K562 (cell line): Measurements from ENCODE around the gene FBRS. TPM values are rescaled to one million over a fixed set of nuclear protein-coding genes. Genes with fewer than 3 reads are reported as not detected.
A peak's percentile ranks its signal among the peaks of the same experiment; 100 is the strongest.

Experiments
- HOXB6 ChIP-seq: fragments of 250-450 bp; sonication (Bioruptor Pico); IDR thresholded peaks from 2 replicates; pipeline ENCODE4 v1.5.1; 2022; ENCODE audit warnings: mild to moderate bottlenecking, borderline replicate concordance
- RHOXF2B ChIP-seq: fragments of 250-450 bp; sonication (Bioruptor Pico); conservative IDR thresholded peaks from 2 replicates; pipeline ENCODE4 v1.5.1; 2021
- SOX6 ChIP-seq: fragments of 450-650 bp; IDR thresholded peaks from 2 replicates; pipeline ENCODE4 v1.6.1; 2014; ENCODE audit warnings: mild to moderate bottlenecking
- SREBF2 ChIP-seq: sonication (generic); formaldehyde crosslinking; IDR thresholded peaks from 2 replicates; pipeline ENCODE4 v1.4.0; 2020; ENCODE audit warnings: mild to moderate bottlenecking, missing genetic modification reagents
- SRF ChIP-seq, 2 experiments: fragments of 250-450, 450-650 bp in 1 of 2; sonication (Bioruptor Pico) in 1 of 2; sonication (generic) in 1 of 2; formaldehyde crosslinking; IDR thresholded peaks; 2 replicates each; pipeline versions ENCODE4 v1.5.0 to v1.5.1; 2020 to 2022; ENCODE audit warnings: mild to moderate bottlenecking in 1 of 2, missing genetic modification reagents in 1 of 2
- polyA plus RNA-seq, 8 experiments: library from polyadenylated mRNA; depleted of rRNA in 4 of 8; stranded (reverse) in 5 of 8; unstranded in 3 of 8; fragments of >200 nt; fragmentation: Nextera tagmentation in 2 of 8; fragmentation: Illumina TruSeq in 1 of 8; extraction: Ambion mirVana in 2 of 8; extraction: Trizol in 1 of 8; gene quantifications; 2 replicates each; pipeline versions ENCODE4 v1.2.1 to v1.2.3, GENCODE V29; 2011 to 2014; ENCODE audit warnings: inconsistent platforms in 1 of 8, missing spikeins in 1 of 8
- total RNA-seq, 7 experiments: library from RNA; depleted of rRNA in 6 of 7; stranded (reverse); fragments of >200 nt in 6 of 7; fragmentation: Illumina TruSeq in 2 of 7; extraction: Trizol in 2 of 7; gene quantifications; 2 replicates each; pipeline versions ENCODE4 v1.2.1 to v1.2.3, GENCODE V29; 2011 to 2021; ENCODE audit warnings: low replicate concordance in 1 of 7
- TF ChIP-seq, protein P1 (sequence below), 3 experiments: IDR thresholded peaks in 2 of 3; conservative IDR thresholded peaks in 1 of 3; 2 replicates each; pipeline ENCODE4 v1.5.1; 2011 to 2012; ENCODE audit warnings: low read length in 3 of 3, mild to moderate bottlenecking in 3 of 3, control low read depth in 2 of 3, improper control_type of control experiment in 1 of 3, inconsistent platforms in 1 of 3, low read depth in 1 of 3, mixed read lengths in 1 of 3, moderate library complexity in 1 of 3; ENCODE audit not compliant: insufficient read depth in 2 of 3
- TF ChIP-seq, protein P2 (sequence below): IDR thresholded peaks from 2 replicates; pipeline ENCODE4 v1.6.1; 2011; ENCODE audit not compliant: insufficient read length; ENCODE audit errors: extremely low read depth
- TF ChIP-seq, protein P3 (sequence below), 2 experiments: fragments of 450-650 bp in 1 of 2; sonication (generic) in 1 of 2; formaldehyde crosslinking; conservative IDR thresholded peaks; 2 replicates each; pipeline versions ENCODE4 v1.4.0 to v1.8.1; 2020 to 2022; ENCODE audit warnings: mild to moderate bottlenecking in 1 of 2, missing genetic modification reagents in 1 of 2
- TF ChIP-seq, protein P4 (sequence below): sonication (generic); formaldehyde crosslinking; IDR thresholded peaks from 2 replicates; pipeline ENCODE4 v1.8.1; 2023; ENCODE audit warnings: missing genetic modification reagents, mild to moderate bottlenecking, borderline replicate concordance
- TF ChIP-seq, protein P5 (sequence below): fragments of 450-650 bp; IDR thresholded peaks from 2 replicates; pipeline ENCODE4 v1.6.1; 2014; ENCODE audit warnings: low read depth, mild to moderate bottlenecking, moderate library complexity, borderline replicate concordance
- TF ChIP-seq, protein P6 (sequence below): fragments of 250-450 bp; sonication (Bioruptor Pico); IDR thresholded peaks from 2 replicates; pipeline ENCODE4 v1.8.0; 2021; ENCODE audit warnings: moderate library complexity, mild to moderate bottlenecking, inconsistent platforms

The FBRS gene
- total and polyA plus RNA-seq, 9 of the 15 experiments (the other 6 are each of a cell fraction or from before 2014, with no cell fraction given): 0.32 to 59.5 (median 13.1) TPM

DNA sequence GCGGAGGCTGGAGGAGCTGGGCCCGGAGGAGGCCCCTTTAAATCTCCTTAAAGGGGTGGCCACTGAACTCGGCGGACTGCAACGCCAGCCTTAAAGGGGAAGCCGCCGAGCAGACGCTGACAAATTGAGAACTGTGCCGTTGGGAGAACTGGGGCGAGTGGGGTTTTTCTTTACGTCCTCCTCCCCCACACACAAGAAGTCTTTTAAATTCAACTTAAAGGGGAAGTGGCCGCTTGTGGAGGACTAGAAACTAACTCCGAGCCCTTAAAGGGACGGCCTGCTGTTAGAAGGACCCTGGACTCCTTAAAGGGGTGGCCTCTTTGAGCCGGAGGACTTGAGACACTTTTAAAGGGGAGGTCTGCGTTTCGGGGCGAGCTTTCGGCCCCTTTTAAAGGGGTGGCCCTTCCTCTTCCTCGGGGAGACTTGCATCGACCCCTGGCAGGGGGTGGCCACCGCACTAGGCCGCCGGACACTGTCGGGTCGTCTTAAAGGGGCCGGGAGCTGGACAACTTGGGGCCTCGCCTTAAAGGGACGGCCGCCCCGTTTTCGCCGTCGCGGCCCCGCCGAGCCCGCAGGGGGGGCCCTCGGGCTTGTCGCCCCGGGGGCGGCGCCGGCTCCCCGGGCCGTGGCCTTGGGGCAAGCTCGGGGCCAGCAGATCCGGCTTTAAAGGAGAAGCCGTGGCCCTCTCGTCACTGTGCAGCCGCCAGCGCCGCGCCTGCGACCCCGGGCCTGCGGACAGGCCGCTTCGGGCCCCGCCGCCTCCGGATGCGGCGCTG lies 688 bp downstream of the FBRS start (continued):
- TF ChIP-seq, protein P1, sequence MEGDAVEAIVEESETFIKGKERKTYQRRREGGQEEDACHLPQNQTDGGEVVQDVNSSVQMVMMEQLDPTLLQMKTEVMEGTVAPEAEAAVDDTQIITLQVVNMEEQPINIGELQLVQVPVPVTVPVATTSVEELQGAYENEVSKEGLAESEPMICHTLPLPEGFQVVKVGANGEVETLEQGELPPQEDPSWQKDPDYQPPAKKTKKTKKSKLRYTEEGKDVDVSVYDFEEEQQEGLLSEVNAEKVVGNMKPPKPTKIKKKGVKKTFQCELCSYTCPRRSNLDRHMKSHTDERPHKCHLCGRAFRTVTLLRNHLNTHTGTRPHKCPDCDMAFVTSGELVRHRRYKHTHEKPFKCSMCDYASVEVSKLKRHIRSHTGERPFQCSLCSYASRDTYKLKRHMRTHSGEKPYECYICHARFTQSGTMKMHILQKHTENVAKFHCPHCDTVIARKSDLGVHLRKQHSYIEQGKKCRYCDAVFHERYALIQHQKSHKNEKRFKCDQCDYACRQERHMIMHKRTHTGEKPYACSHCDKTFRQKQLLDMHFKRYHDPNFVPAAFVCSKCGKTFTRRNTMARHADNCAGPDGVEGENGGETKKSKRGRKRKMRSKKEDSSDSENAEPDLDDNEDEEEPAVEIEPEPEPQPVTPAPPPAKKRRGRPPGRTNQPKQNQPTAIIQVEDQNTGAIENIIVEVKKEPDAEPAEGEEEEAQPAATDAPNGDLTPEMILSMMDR (IDR thresholded peaks at IDR 0.05 in 2 of 3, conservative IDR thresholded peaks at IDR 0.05 in 1 of 3; ENCODE audit: insufficient read depth in 2 of 3, low read depth in 1 of 3, low read length in 3 of 3): peak; percentile 30 to 54 (median 45); a peak in 4 of 6 replicates
- TF ChIP-seq SRF (CRISPR knock-in tag; IDR thresholded peaks at IDR 0.05) (0 out of 4 replicates have a peak, but pooled peaks of 1 of the 2 experiments have one; percentile 92), HOXB6 (no peak), RHOXF2B (CRISPR knock-in tag) (no peak), SOX6 (0 out of 2 replicates have a peak, but pooled peaks have one; percentile 8), SREBF2 (CRISPR knock-in tag) (no peak)
- TF ChIP-seq, protein P2, sequence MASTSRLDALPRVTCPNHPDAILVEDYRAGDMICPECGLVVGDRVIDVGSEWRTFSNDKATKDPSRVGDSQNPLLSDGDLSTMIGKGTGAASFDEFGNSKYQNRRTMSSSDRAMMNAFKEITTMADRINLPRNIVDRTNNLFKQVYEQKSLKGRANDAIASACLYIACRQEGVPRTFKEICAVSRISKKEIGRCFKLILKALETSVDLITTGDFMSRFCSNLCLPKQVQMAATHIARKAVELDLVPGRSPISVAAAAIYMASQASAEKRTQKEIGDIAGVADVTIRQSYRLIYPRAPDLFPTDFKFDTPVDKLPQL: no peak
- TF ChIP-seq, protein P3, sequence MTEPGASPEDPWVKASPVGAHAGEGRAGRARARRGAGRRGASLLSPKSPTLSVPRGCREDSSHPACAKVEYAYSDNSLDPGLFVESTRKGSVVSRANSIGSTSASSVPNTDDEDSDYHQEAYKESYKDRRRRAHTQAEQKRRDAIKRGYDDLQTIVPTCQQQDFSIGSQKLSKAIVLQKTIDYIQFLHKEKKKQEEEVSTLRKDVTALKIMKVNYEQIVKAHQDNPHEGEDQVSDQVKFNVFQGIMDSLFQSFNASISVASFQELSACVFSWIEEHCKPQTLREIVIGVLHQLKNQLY (CRISPR knock-in tag; conservative IDR thresholded peaks at IDR 0.05): no peak
- TF ChIP-seq, protein P4, sequence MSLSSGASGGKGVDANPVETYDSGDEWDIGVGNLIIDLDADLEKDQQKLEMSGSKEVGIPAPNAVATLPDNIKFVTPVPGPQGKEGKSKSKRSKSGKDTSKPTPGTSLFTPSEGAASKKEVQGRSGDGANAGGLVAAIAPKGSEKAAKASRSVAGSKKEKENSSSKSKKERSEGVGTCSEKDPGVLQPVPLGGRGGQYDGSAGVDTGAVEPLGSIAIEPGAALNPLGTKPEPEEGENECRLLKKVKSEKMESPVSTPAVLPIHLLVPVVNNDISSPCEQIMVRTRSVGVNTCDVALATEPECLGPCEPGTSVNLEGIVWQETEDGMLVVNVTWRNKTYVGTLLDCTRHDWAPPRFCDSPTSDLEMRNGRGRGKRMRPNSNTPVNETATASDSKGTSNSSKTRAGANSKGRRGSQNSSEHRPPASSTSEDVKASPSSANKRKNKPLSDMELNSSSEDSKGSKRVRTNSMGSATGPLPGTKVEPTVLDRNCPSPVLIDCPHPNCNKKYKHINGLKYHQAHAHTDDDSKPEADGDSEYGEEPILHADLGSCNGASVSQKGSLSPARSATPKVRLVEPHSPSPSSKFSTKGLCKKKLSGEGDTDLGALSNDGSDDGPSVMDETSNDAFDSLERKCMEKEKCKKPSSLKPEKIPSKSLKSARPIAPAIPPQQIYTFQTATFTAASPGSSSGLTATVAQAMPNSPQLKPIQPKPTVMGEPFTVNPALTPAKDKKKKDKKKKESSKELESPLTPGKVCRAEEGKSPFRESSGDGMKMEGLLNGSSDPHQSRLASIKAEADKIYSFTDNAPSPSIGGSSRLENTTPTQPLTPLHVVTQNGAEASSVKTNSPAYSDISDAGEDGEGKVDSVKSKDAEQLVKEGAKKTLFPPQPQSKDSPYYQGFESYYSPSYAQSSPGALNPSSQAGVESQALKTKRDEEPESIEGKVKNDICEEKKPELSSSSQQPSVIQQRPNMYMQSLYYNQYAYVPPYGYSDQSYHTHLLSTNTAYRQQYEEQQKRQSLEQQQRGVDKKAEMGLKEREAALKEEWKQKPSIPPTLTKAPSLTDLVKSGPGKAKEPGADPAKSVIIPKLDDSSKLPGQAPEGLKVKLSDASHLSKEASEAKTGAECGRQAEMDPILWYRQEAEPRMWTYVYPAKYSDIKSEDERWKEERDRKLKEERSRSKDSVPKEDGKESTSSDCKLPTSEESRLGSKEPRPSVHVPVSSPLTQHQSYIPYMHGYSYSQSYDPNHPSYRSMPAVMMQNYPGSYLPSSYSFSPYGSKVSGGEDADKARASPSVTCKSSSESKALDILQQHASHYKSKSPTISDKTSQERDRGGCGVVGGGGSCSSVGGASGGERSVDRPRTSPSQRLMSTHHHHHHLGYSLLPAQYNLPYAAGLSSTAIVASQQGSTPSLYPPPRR (CRISPR knock-in tag): no peak
- TF ChIP-seq, protein P5, sequence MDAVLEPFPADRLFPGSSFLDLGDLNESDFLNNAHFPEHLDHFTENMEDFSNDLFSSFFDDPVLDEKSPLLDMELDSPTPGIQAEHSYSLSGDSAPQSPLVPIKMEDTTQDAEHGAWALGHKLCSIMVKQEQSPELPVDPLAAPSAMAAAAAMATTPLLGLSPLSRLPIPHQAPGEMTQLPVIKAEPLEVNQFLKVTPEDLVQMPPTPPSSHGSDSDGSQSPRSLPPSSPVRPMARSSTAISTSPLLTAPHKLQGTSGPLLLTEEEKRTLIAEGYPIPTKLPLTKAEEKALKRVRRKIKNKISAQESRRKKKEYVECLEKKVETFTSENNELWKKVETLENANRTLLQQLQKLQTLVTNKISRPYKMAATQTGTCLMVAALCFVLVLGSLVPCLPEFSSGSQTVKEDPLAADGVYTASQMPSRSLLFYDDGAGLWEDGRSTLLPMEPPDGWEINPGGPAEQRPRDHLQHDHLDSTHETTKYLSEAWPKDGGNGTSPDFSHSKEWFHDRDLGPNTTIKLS: 0 out of 2 replicates have a peak, but pooled peaks have one; percentile 35
- TF ChIP-seq, protein P6, sequence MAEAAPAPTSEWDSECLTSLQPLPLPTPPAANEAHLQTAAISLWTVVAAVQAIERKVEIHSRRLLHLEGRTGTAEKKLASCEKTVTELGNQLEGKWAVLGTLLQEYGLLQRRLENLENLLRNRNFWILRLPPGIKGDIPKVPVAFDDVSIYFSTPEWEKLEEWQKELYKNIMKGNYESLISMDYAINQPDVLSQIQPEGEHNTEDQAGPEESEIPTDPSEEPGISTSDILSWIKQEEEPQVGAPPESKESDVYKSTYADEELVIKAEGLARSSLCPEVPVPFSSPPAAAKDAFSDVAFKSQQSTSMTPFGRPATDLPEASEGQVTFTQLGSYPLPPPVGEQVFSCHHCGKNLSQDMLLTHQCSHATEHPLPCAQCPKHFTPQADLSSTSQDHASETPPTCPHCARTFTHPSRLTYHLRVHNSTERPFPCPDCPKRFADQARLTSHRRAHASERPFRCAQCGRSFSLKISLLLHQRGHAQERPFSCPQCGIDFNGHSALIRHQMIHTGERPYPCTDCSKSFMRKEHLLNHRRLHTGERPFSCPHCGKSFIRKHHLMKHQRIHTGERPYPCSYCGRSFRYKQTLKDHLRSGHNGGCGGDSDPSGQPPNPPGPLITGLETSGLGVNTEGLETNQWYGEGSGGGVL (CRISPR knock-in tag): no peak
